SK-N-SH treated with all-trans-retinoic acid at 6 μM for 48 hours (cell line): ENCODE results near the gene AUTS2.

ENCODE experiments used
- ATAC-seq: fragments of 200-7000 bp; cut with Tn5 transposase; 3 replicates; pipeline ENCODE4 v1.9.1; 2020; ENCODE audit warnings: mild to moderate bottlenecking, moderate library complexity
- BACH2 ChIP-seq: fragments of 250-450 bp; sonication (Bioruptor Pico); IDR thresholded peaks from 2 replicates; pipeline ENCODE4 v1.9.0; 2021; ENCODE audit warnings: mild to moderate bottlenecking, borderline replicate concordance
- CSDC2 ChIP-seq: fragments of 250-450 bp; sonication (Bioruptor Pico); IDR thresholded peaks from 2 replicates; pipeline ENCODE4 v1.5.0; 2020; ENCODE audit warnings: mild to moderate bottlenecking, moderate library complexity
- ESRRG ChIP-seq: fragments of 250-450 bp; sonication (Bioruptor Pico); IDR thresholded peaks from 2 replicates; pipeline ENCODE4 v1.6.1; 2021; ENCODE audit warnings: mild to moderate bottlenecking
- GLIS3 ChIP-seq: fragments of 250-450 bp; sonication (Bioruptor Pico); IDR thresholded peaks from 2 replicates; pipeline ENCODE4 v1.5.0; 2020; ENCODE audit warnings: mild to moderate bottlenecking, moderate library complexity
- ISL1 ChIP-seq: fragments of 250-450 bp; sonication (Bioruptor Pico); IDR thresholded peaks from 2 replicates; pipeline ENCODE4 v2.1.2; 2022; ENCODE audit warnings: mild to moderate bottlenecking, moderate library complexity
- OSR1 ChIP-seq: fragments of 250-450 bp; sonication (Bioruptor Pico); IDR thresholded peaks from 2 replicates; pipeline ENCODE4 v1.8.0; 2022; ENCODE audit warnings: moderate library complexity, mild to moderate bottlenecking, inconsistent platforms
- POU6F1 ChIP-seq: fragments of 250-450 bp; sonication (Bioruptor Pico); IDR thresholded peaks from 2 replicates; pipeline ENCODE4 v1.8.0; 2021; ENCODE audit warnings: low read depth, mild to moderate bottlenecking, moderate library complexity, borderline replicate concordance
- PPARA ChIP-seq: fragments of 250-450 bp; sonication (Bioruptor Pico); IDR thresholded peaks from 2 replicates; pipeline ENCODE4 v1.5.0; 2020; ENCODE audit warnings: mild to moderate bottlenecking, borderline replicate concordance
- RARB ChIP-seq: fragments of 250-450 bp; sonication (Bioruptor Pico); IDR thresholded peaks from 2 replicates; pipeline ENCODE4 v1.8.0; 2021; ENCODE audit warnings: mild to moderate bottlenecking, moderate library complexity
- SNAI2 ChIP-seq: fragments of 250-450 bp; sonication (Bioruptor Pico); IDR thresholded peaks from 2 replicates; pipeline ENCODE4 v1.5.0; 2020; ENCODE audit warnings: mild to moderate bottlenecking, moderate library complexity
- TCF4 ChIP-seq: fragments of 250-450 bp; sonication (Bioruptor Pico); IDR thresholded peaks from 2 replicates; pipeline ENCODE4 v1.8.0; 2021; ENCODE audit warnings: mild to moderate bottlenecking, moderate library complexity, borderline replicate concordance
- TOX ChIP-seq: fragments of 250-450 bp; sonication (Bioruptor Pico); IDR thresholded peaks from 2 replicates; pipeline ENCODE4 v1.8.0; 2021; ENCODE audit warnings: mild to moderate bottlenecking, moderate library complexity, borderline replicate concordance
- ZFP30 ChIP-seq: fragments of 450-650 bp; formaldehyde crosslinking; IDR thresholded peaks from 2 replicates; pipeline ENCODE4 v1.5.0; 2022; ENCODE audit warnings: mild to moderate bottlenecking, moderate library complexity
- ZNF565 ChIP-seq: fragments of 450-650 bp; formaldehyde crosslinking; conservative IDR thresholded peaks from 2 replicates; pipeline ENCODE4 v1.5.0; 2020; ENCODE audit warnings: low read depth, mild to moderate bottlenecking, moderate library complexity
- ZNF8 ChIP-seq: fragments of 450-650 bp; formaldehyde crosslinking; IDR thresholded peaks from 2 replicates; pipeline ENCODE4 v1.5.0; 2020; ENCODE audit warnings: mild to moderate bottlenecking, moderate library complexity
- TF ChIP-seq, protein P1 (sequence below): fragments of 250-450 bp; sonication (Bioruptor Pico); IDR thresholded peaks from 2 replicates; pipeline ENCODE4 v1.5.1; 2021; ENCODE audit warnings: mild to moderate bottlenecking, moderate library complexity
- TF ChIP-seq, protein P2 (sequence below): fragments of 250-450 bp; sonication (Bioruptor Pico); IDR thresholded peaks from 2 replicates; pipeline ENCODE4 v1.5.1; 2020; ENCODE audit warnings: low read depth, mild to moderate bottlenecking, moderate library complexity

The AUTS2 gene

GRCh38 chr7:70137126-70137525, 538.9 kb downstream of the AUTS2 start:
- ATAC-seq: no peak
- no peak for TF ChIP-seq GLIS3
- TF ChIP-seq, all 23 proteins: peak for 0

DNA sequence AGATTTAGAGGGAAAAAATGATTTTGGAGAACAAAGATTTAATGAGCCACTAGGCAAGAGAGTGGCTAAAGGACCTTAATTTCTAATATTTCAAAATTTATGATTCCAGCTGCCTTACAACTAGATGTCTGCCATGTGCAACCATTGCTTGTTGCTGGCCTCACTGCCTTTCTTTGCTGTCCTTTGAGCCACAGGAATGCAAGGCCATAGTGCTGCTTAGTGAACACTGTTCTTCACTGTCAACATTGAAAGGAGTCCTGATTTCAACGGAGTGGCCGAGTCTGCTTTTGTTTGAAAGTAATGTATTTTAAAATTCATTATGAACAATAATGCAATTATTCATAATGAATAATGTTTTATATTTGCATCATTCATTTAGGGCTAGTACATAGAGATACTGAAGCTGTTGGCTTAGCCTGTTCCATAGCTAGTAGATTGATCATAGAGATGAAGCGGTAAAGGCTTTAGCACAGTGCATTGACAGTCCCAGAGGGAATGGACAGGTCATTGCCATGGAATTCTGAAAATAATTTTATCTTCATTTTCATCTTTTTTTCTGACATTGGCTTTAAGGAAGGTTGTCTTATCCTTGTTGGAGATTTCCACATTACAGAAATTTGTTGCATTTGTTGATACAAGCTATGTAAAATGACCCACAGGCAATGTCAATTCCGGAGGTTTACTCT, 544.1 kb downstream of the AUTS2 start:
- TF ChIP-seq ZNF8 (CRISPR knock-in tag): no peak
- no peak for TF ChIP-seq ZFP30 (CRISPR knock-in tag)
- TF ChIP-seq PPARA (CRISPR knock-in tag): no peak
- TF ChIP-seq RARB (CRISPR knock-in tag): no peak
- peak; percentile 83 for TF ChIP-seq ISL1 (CRISPR knock-in tag)
- ATAC-seq: peak; percentile 83

- ATAC-seq: peak; percentile 42
Measured at GRCh38 chr7:70143075-70144044, 545.1 kb downstream of the AUTS2 start.

DNA sequence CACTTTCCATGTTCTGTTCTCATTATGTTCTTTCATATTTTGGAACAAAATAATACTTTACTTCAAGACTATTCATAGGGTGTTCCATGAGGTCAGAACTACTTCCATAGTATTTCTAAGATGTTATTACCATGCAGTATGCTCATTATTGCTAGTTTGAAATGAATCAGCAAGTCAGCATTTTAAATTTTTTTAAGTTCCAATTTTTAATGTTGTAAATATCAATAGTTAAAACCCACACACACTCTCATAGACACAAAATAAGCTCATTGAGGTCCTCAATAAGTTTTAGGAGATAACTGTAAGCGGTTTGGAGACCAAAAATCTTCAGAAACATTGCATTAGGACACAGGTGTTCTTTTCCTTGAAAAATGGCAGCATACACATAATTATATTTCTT, 550.7 kb downstream of the AUTS2 start:
- TF ChIP-seq TCF4 (no peak), POU6F1 (CRISPR knock-in tag) (no peak), SNAI2 (no peak), ESRRG (CRISPR knock-in tag) (no peak), OSR1 (CRISPR knock-in tag) (no peak), CSDC2 (no peak), ZFP30 (CRISPR knock-in tag) (no peak), RARB (CRISPR knock-in tag) (no peak), GLIS3 (no peak), PPARA (CRISPR knock-in tag) (no peak), ZNF8 (CRISPR knock-in tag) (no peak), TOX (CRISPR knock-in tag) (no peak)
- TF ChIP-seq, protein P1, sequence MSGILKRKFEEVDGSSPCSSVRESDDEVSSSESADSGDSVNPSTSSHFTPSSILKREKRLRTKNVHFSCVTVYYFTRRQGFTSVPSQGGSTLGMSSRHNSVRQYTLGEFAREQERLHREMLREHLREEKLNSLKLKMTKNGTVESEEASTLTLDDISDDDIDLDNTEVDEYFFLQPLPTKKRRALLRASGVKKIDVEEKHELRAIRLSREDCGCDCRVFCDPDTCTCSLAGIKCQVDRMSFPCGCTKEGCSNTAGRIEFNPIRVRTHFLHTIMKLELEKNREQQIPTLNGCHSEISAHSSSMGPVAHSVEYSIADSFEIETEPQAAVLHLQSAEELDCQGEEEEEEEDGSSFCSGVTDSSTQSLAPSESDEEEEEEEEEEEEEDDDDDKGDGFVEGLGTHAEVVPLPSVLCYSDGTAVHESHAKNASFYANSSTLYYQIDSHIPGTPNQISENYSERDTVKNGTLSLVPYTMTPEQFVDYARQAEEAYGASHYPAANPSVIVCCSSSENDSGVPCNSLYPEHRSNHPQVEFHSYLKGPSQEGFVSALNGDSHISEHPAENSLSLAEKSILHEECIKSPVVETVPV (CRISPR knock-in tag): no peak
- TF ChIP-seq, protein P2, sequence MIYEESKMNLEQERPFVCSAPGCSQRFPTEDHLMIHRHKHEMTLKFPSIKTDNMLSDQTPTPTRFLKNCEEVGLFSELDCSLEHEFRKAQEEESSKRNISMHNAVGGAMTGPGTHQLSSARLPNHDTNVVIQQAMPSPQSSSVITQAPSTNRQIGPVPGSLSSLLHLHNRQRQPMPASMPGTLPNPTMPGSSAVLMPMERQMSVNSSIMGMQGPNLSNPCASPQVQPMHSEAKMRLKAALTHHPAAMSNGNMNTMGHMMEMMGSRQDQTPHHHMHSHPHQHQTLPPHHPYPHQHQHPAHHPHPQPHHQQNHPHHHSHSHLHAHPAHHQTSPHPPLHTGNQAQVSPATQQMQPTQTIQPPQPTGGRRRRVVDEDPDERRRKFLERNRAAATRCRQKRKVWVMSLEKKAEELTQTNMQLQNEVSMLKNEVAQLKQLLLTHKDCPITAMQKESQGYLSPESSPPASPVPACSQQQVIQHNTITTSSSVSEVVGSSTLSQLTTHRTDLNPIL (CRISPR knock-in tag): no peak

More at GRCh38 chr7:70143075-70144044, 545.1 kb downstream of the AUTS2 start:
- no peak for TF ChIP-seq ISL1 (CRISPR knock-in tag)
- TF ChIP-seq, protein P2 (CRISPR knock-in tag): 0 out of 2 replicates have a peak, but pooled peaks have one; percentile 40

DNA sequence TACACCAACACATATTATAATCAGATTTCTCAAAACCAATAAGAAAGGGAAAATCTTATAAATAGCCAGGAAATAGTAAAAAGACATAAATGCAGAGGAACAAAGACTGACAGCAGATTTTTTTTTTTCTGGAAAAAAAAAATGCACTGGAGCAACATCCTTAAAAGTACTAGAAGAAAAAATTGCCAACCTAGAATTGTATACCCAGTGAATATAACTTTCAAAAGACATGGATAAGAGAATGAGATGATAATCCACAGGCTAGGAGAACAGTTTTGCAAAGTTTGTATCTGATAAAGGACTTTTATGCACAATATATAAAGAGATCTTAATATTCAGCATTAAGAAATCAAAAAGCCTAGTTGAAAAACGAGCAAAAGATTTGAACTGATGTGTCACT, 554.0 kb downstream of the AUTS2 start:
- TF ChIP-seq TOX (CRISPR knock-in tag) (no peak), GLIS3 (no peak), OSR1 (CRISPR knock-in tag) (no peak), ZNF565 (CRISPR knock-in tag) (no peak), POU6F1 (CRISPR knock-in tag) (no peak), ZFP30 (CRISPR knock-in tag) (no peak), ZNF8 (CRISPR knock-in tag) (no peak), ISL1 (CRISPR knock-in tag) (no peak), CSDC2 (no peak), BACH2 (no peak), PPARA (CRISPR knock-in tag) (no peak)
- TF ChIP-seq, protein P1 (CRISPR knock-in tag): no peak
- TF ChIP-seq, all 23 proteins: peak for 0
- no peak for ATAC-seq

More for the DNA sequence above, 550.7 kb downstream of the AUTS2 start:
- ATAC-seq: no peak
